HG03565 (cell line): ENCODE data around the gene EPHA5.
A peak's percentile ranks its signal among the peaks of the same experiment; 100 is the strongest.

ENCODE experiments used
- ATAC-seq: cut with Tn5 transposase; IDR thresholded peaks from one replicate; pipeline ENCODE4 v1.9.1; 2021; ENCODE audit warnings: mild to moderate bottlenecking, moderate library complexity; ENCODE audit not compliant: unreplicated experiment

The EPHA5 gene

DNA sequence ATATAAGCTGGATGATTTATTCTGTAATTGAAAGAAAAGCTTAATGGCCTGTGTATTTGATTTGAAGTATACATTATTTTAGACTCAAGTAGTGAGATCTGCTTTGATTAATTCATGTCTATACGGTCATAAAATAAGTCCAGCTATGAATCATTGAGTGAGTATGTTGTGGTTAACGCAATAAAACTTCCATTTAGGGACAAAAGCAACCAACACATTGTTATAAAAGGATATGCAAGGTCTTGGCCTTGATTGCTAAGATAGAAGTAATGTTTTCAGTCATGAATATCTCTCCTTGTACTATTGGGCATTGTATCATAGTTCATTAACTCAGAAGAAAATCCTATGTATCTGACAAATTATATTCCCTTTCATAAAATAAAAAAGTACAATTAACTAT, 162.1 kb downstream of the EPHA5 start:
- ATAC-seq = no peak

DNA sequence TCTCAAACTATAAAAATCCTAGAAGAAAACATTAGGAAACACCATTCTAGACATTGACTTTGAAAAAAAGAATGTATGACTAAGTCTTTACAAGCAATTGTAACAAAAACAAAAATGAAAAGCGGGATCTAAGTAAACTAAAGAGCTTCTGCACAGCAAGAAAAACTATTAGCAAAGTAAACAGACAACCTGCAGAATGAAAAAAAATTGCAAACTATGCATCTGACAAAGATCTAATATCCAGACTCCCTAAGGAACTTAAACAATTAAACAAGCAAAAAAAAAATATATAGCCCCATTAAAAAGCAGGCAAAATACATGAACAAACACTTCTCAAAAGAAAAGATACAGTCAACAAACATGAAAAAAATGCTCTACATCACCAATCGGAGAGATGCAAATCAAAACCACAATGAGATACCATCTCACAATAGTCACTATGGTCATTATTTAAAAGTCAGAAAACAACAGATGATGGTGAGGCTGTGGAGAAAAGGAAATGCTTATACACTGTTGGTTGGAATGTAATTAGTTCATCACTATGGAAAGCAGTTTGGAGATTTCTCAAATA, 168.1 kb downstream of the EPHA5 start:
- no peak for ATAC-seq

DNA sequence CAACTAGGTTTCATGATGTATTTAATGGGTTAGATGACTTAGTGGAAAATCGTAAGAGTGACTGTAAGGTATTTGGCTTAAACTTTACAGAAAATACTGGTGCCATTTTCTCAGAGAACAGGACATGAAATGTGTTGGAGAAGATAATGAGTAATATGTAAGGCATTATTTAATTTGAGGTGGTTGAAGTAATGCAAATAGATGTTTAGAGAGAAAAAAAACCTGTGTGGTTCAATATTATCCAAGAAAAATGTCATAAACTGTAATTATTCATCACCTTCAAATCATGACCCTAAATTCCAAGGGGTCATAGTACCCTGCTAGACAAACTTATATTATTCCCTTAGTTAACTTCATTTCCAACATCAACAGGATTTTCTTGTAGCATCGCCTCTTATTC, 171.7 kb downstream of the EPHA5 start:
- ATAC-seq = no peak

DNA sequence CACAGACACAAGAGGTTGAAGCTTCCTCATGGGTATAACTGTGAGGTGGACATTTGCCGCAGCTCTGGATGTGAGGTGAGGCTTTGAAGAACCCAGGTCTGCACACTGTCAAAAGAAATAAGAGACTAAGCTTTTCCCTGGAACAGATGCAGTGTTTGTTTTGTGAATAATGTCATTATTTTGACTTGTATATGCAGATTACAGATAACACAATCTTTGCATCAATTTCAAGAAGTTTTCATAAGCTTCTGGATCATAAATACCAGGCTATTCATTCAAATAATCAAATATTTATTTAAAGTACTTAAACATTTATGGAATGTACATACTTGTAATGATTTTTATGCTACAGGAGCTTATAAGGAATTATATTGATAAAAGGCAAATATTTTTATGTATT, 174.8 kb downstream of the EPHA5 start:
- no peak for ATAC-seq

DNA sequence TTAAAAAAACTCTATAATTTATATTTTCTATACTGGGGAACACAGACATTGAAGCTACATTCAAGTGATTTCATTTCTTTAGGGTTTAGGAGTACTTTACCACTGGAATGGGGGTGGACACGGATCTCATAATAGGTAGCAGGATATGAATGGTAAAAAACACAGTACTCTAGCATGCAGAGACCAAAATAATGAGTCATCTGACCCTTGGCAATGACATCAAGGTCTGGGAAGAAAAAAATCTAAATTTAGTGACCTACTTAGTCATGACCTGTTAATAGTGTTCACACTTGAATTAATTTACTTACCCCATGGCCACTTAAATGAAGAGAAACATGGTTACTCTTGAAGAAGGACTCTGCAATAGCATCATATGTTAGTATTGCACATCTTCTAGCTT, 187.9 kb downstream of the EPHA5 start:
- no peak for ATAC-seq

DNA sequence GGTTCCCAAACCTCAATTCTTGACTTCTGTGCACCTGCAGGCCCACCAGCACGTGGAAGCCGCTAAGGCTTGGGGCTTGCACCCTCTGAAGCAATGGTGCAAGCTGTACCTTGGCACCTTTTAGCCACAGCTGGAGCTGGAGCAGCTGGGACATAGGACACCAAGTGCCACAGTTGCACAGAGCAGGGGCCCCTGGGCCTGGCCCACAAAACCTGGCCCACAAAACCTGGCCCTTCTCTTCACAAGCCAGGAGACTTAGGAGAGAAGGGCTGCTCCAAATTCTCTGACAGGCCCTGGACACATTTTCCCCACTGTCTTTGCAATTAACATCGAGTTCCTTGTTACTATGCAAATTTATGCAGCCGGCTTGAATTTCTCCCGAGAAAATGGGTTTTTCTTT, 197.8 kb downstream of the EPHA5 start:
- ATAC-seq = no peak

DNA sequence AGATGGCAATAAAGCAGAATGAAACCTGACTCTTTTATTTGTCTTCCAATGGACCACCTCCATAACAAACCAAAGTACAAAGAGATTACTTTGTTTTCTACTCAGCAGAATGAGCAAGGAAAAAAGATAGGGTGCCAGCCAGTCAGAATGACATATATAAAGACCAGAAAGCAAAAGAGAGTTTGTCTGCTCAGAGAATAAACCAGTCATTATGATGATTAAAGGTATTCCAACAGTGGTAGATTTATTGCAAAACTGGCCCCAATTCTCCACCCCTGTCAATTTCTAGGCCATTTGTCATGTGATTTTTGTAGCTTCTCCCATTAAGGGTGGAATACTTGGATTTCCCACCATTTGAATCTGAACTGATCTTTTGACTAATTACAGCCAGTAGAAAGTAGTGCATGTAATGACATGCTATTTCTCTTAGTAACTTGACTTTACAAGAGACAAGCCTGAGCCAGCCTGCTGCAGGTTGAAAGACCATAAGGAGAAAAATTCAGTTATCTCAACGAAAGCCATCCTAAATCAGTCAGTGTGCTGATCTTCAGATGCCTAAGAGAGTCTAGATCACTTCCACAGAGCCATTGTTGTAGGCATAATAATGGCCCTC, 203.1 kb downstream of the EPHA5 start:
- no peak for ATAC-seq

DNA sequence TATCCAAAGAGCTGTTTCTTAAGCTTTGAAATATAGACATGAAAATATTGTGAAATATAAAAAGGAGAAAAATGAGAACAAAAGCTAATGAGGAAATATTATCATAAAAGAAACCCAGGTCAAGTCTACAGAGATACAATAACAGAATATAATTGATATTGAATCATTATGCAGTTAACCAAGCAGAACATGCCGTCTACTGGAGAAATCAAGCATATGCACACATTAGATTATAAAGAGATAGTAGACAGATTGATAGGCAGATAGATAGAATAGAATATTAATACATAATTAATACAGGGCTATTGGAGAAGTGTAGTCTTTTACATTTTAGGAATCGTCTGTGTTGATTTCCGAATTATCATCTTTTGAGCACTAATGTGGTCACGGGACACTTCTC, 208.5 kb downstream of the EPHA5 start:
- no peak for ATAC-seq

DNA sequence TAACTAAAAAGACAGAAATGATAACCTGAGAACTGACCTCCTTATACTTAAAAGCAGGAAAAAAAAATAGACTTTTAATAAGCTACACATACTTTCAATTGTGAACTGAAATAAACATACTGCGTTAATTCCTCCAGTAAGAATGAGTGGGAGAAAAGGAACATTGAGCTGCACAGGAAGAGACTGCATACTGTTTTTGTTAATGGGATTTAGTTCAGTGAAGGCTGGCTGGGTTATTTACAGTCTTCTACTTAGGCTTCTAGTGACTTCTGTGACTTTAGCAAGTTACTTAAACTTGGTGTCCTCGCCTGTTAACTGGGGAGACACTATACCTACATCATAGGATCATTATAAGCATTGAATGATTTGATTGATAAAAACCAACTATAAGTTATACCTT, 213.3 kb downstream of the EPHA5 start:
- no peak for ATAC-seq

DNA sequence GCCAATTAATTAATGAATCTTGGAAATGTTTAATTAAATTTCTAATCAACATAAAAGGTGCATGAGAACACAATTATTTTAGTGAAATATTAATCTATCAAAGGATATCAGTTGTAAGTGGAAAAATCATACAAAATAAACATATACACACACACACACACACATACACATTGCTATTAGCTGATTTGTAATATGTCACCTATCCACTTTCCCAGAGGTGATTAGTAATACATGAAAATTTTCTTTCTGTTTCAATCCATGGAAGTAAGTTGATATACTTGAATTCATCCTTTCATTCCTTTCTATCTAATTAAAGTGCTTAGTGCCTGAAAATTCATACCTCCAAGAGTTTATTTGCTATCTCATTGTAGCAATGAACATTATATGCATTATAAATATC, 213.7 kb downstream of the EPHA5 start:
- no peak for ATAC-seq

DNA sequence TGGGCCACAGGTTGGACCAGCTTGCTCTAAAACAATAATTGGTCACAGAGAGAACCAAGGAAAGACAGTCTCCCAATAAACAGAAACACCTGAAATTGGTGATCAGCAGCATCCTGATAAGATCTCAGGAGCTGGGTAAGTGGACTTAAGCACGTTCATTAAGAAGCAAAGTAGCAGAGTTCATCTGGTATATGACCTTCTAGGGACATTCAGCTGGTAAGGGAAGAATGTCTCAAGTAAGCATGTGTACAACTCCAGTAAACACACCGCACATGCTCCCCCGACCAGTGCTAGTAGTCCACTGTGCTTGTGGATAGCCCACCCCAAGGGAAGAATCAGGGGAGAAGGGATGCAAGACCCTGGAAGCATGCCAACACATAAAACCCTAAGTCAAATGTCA, 216.9 kb downstream of the EPHA5 start:
- ATAC-seq = no peak

DNA sequence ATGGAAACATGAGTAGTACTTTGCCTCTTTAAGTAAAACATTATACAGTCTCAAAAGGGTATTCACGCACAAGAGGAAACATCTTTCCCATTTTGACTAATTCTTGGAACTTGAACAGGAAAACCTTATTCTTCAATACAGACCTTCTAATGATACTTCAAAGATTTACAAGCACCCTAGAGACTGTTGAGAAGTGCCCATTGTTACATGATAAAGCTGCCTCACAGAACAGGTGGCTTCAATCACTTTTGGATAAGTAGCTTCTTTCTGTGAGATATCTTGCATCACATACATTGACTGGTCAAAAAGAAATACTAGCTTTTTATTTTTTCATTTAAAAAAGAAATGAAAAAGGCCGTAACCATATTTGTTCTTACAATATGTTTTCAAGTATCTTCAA, 219.4 kb downstream of the EPHA5 start:
- ATAC-seq = no peak

DNA sequence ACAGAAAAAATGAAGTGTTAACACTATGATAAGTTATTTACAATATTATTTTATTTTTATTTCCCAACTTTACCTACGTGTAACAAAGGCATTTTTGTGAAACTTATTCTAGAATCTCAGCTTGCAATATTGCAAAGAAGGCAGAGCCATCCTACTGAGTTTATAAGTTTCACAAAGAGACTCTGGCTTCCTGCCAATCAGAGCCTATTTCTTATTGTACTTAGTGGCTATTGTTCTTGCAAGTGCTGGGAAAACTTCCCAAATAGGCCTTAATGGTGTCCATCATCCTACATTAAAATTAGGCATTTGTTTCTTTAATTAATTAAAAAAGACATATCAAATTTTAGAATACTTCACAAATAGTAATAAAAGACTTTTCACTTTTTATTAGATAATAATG, 233.2 kb downstream of the EPHA5 start:
- ATAC-seq = no peak

DNA sequence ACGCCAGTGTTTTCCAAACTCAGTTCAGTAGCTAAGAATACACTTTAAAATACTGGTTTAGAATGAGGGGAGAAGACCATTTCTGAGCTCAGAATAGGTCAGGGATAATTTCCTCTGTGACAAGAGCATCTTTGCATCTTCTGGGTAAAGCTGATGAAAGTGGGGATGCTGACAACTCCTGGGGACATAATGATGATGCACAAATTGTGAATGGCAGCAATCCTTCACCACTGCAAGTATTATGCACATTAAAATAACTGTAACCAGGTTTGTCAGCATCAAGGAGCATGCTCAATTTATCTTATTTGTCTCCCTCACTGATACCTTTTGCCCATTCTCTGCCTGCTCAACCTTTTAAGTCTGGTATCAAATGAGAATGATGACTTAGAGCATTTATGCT, 248.2 kb downstream of the EPHA5 start:
- ATAC-seq = no peak

DNA sequence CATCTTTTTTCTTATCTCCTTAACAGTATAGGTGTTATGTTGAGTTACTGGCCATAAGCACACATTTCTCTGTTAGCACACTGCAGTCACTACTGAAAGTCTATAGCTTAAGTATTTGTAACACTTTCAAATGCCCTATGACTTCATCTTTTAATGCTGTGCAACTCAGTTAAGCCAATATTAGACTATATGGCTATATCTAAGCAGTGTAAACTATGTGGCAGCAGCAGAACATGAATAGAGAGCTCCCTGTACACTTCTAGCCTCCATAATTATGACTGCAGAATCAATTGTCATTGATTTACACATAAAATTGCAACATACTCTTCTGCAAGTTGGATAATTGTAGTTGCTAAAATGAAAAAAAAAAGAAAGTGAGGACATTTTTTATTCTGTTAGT, 250.3 kb downstream of the EPHA5 start:
- ATAC-seq = no peak

DNA sequence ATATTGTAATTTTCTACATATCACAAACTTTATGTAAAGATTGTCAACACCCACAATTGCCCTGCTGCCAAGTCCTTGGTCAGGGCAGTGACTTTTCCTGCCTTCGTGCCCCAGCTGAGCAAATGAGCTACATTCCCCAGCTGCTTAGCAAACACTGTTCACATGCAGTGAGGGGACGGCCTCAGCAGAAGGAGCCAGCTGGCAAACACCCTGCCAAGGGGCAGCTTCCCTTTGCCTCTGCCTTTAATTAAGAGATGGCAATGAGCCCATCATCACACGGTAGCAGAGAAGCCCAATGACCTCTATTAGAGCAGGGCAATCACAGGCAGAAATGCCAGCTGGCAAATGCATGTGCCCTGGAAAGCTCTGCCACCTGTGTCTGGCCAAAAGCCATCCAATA, 253.4 kb downstream of the EPHA5 start:
- no peak for ATAC-seq

DNA sequence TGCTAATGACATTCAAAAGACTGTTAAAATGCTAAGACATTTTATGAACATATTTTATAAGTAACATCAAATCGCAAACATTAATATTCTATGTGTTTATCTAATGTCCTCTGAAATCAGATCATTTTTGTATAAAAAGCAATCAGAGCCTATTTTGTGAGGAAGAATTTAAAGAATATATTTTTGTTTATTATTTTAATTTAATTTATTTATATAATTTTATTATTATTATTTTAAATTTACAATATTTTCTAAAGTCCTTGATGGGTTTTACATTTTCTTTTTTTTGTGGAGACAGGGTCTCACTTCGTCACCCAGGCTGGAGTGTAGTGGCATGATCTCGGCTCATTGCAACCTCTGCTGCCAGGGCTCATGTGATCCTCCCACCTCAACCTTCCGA, 262.8 kb downstream of the EPHA5 start:
- ATAC-seq = no peak

DNA sequence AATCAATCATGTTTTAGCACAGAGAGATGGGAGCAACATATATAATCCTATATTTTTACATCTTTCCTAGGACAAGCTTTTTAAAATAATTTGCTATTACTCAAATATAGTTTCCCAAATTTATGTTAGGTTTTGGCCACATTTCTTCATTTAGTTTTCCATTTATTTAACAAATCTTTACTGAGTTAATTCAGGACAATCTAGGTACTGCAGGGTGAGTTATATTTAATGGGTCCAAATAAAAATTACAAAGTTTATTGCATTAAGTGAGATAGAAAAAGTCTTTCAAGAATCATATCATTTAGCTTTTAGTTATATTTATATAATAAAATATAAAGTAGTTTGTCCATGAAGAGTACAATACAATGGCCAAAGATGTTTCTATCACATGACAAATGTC, 269.2 kb downstream of the EPHA5 start:
- no peak for ATAC-seq

DNA sequence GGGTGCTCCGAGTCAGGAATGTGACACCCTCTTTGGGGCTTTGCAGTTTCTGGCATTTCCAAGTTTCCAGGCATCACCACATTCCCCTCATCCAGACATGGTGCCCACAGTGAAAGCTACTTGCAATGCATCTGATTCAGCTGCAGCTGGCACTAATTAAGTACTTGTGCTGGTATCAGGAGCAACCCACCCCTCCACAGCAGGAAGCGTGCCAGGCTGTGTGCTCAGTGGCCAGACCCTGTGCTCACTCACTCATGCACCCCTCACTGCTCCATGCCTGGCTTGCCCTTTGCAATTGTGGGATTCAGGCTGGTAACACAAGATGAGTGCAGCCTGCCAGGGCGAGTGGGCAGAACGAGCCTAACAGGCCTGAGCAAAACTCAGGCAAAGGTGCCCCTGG, 271.2 kb downstream of the EPHA5 start:
- no peak for ATAC-seq

DNA sequence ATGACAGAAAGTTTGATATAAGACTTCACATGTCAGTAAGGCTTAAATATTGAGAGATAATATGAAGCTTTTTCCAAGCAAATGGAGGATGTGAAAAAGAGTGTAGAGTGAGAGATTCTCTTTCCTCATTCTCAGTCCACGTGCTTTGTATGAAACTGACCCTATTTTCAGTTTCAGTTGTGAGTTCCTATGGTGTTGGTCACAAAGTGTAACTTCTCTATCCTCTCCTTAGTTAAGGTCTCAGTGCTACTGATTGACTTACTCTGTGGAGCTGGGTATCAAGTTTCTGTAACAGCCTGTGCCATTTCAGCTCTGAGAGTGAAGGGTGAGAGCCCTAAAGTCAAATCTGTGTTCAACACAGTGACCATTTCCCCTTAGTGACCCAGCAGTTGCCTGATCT, 277.2 kb downstream of the EPHA5 start:
- ATAC-seq = peak; percentile 48

DNA sequence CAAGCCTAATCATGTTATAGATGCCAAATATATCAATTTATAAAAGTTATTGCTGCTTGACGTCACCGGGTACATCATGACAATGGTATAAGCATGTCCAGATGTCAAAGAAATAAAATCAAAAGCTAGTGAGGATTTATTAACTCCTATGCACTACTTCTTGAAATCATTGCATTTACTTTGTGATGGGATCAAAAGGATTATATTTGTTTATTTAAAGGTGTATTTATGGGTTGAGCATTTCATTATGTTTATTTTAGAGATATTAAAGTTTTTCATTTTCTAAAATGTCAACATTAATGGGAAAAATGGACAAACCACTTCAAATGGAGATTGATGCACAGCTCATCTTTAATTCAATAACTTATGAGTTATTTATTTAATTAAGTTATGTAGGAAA, 277.8 kb downstream of the EPHA5 start:
- no peak for ATAC-seq

DNA sequence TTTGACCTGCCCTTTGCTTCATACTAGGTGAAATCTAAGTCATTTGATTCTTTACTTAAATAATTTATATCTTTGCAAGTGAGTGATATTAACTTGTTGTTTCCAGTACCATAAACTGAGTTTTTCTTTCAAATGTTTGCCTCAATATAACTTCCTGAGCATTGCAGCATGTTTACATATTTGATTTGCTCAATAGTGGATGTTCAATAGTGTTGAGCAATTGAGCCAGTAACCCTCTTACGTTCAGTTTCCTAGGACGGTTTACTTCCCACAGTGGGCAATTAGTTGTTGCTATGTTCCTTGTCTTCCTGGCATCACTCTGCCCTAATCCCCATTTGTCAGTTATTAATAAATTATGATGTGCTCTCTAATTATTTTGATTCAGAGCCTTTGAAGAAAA, 278.5 kb downstream of the EPHA5 start:
- no peak for ATAC-seq

DNA sequence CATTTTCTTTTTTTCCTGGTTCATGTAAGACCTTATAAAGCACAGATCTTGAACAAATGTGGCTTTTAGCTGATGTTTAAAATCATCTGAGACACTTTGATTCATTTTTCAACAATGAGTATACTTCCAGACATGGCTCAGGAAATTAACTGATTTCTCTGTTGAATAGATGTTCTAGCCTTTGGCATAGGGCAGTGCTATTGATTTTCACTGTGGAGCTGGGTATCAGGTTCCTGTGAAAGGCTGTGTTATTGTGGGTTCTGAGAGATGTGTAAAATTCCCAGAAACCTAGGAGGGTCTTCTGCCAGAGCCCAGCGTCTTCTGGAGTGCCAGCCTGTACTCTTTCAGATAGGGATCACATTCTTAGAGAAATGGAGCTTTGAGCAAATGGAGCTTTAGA, 278.9 kb downstream of the EPHA5 start:
- ATAC-seq = no peak
